Dermis blood vessel endothelial cell (primary cell): ENCODE results near the gene EPO. TPM values are rescaled to one million over a fixed set of nuclear protein-coding genes. Genes with fewer than 3 reads are reported as not detected.
"Not testable (repeated sequence)": the region's sequence is repeated elsewhere in the genome, so short reads cannot be mapped to it uniquely, and the experiment has no call there.

ENCODE experiments used
- DNase-seq: peaks from one replicate; pipeline ENCODE4 v3.0.0; 2010
- total RNA-seq: library from RNA; depleted of rRNA; stranded (reverse); fragments of >200 nt; gene quantifications from 2 replicates; pipeline ENCODE4 v1.2.3, GENCODE V29; 2014

EPO gene
- total RNA-seq, 1 donor from 2014 or later = not detected

DNA sequence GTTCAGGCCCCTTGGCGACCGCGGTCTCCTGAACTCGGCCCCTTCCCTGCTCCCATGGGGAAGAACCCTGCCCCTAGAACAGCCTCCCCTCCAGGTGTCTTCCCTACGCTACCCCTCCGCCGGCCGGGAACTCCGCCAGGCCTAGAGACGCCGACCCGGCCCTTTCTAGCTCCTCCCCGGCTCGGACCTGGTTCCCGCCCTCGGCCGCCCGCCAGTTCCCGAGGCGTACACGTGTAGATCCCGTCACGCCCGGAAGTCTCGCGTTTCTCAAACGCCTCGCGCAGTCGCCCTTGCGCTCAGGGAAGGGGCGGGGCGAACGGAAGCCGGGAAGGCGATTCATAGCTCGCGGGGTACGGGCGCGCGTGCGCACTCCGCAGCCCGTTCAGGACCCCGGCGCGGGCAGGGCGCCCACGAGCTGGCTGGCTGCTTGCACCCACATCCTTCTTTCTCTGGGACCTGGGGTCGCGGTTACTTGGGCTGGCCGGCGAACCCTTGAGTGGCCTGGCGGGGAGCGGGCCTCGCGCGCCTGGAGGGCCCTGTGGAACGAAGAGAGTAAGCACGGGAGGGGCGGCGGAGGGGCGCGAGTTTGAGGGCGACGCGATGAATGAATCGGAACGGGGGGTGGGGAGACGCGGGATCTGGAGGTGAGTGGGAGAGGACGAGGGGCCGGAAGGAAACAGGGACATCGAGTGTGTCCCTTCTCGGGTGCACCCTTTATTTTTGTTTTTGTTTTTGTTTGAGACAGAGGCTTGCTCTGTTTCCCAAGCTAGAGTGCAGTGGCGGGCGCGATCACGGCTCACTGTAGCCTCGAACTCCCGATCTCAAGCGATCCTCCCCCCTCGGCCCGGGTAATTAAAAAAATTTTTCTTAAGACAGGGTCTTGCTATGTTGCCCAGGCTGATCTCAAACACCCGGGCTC lies 14.3 kb upstream of the EPO start, which contains the start of gene POP7:
POP7 (plus strand) TSS at position 369 of the 919 bp plus-strand sequence. CDS start 710 bp downstream, outside the sequence.
- DNase-seq = peak; percentile 99

DNA sequence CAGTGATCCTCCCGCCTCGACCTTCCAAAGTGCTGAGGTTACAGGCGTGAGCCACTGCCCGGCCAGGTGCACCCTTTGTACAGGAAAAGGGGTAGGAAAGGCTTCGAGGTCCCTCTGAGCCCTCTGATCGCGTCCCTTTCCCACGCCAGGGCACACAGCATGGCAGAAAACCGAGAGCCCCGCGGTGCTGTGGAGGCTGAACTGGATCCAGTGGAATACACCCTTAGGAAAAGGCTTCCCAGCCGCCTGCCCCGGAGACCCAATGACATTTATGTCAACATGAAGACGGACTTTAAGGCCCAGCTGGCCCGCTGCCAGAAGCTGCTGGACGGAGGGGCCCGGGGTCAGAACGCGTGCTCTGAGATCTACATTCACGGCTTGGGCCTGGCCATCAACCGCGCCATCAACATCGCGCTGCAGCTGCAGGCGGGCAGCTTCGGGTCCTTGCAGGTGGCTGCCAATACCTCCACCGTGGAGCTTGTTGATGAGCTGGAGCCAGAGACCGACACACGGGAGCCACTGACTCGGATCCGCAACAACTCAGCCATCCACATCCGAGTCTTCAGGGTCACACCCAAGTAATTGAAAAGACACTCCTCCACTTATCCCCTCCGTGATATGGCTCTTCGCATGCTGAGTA lies 13.5 kb upstream of the EPO start:
- DNase-seq = peak; percentile 23

DNA sequence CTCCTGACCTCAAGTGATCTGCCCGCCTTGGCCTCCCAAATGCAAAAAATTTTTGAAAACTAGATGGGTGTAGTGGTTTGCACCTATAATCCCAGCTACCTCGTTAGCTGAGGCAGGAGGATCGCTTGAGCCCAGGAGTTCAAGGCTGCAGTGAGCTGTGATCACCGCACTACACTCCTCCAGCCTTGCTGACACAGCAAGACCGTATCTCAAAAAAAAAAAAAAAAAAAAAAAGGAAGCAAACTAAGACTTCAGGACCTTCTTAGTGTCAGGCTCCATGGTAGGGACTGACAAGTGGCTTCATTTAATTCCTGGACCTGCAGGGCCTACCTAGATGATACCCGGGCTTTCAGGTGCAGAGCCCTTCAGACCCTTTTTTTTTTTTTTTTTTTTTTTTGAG lies 11.9 kb upstream of the EPO start:
- DNase-seq = no peak

DNA sequence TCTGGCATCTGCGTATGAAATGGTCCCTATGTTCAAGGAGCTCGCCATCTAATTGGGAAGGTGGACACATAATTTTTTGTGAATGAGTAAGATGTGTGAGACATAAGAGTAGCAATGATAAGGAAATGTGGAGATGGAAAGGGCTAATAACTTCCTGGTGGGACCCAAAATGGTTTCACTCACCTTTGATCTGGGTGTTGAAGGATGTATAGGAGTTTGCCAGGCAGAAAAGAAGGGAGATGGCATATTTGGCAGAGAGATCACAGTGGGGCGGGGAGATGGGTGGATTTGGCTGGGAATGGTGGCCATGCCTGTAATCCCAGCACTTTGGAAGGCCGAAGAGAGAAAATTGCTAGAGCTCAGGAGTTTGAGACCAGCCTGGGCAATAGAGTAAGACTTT lies 9.8 kb upstream of the EPO start:
- no peak for DNase-seq

DNA sequence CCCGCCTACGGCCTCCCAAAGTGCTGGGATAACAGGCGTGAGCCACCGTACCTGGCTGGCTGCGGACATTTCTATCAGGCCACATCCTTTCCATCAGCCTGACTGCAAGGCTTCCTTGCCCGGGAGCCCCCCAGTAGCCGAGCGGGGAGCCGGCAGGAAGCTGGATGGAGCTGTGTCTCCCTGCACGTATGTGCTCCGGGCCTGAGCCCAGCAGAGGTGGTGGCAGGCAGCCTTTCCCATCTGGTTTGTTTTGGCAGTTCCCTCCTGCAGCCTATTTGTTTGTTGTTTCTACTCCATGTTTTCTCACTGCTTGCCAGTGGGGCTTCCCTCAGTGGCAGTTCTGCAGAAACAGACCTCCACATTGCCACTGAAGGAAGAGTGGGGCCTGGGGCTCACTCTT lies 8.9 kb upstream of the EPO start:
- DNase-seq = no peak

DNA sequence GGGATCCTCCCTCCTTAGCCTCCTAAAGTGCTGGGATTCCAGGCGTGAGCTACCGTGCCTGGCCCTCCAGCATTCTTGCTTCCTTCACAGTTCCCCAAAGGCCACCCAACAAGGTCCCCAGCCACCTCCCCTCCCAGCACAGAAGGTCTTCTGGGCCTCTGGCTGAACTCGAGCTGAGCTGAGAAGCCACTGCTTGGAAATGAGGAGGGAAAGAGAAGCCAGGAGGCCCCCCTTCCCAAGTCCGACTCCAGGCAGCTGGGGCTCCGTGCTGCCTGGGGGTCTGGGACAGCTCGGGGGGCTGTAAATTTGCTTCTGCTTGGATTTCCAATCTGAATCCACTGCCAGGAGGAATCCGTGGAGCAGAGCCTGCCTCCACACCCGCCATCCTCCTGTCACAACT lies 5.5 kb upstream of the EPO start:
- DNase-seq = no peak

DNA sequence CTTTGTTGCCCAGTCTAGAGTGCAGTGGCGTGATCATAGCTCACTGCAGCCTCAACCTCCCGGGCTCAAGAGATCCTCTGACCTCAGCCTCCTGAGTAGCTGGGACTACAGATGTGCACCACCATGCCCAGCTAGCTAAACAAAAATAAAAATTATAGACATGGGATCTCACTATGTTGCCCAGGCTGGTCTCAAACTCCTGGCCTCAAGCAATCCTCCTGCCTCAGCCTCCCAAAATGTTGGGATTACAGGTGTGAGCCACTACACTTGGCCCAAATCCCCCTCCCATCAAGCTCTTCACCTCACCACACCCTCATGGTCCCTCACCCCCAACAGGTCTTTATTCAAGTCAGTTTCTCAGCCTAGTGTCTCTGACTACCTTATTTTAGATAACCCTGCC lies 3.2 kb upstream of the EPO start:
- DNase-seq = not testable (repeated sequence)

DNA sequence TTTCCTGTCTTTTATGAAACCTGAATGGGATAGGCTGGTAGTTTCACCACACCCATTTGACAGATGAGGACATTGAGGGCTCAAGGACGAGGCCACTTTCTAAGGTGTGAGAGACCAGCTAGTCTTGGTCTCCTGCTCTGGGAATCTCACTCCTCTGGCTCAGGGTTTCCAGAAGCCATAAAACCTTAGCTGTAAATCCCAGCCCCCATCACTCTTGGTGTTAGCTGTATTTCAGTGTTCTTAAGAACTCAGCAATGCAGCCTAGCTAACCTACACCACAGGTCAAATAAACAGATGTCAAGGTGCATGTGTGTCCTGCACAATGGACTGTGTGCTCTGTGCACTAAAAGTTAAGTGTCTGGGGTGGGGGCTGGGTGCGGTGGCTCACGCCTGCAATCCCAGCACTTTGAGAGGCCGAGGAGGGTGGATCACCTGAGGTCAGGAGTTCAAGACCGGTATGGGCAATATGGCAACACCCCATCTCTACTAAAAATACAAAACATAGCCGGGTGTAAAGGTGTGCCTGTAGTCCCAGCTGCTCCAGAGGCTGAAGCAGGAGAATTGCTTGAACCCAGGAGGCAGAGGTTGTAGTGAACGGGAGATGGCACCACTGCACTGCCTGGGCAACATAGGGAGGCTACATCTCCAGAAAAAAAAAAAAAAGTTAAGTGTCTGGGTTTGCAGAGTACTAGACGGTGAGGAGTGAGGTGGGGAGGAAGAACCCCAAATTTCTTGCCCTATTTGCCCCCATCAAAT lies 567 bp upstream of the EPO start:
- DNase-seq = peak; percentile 14

DNA sequence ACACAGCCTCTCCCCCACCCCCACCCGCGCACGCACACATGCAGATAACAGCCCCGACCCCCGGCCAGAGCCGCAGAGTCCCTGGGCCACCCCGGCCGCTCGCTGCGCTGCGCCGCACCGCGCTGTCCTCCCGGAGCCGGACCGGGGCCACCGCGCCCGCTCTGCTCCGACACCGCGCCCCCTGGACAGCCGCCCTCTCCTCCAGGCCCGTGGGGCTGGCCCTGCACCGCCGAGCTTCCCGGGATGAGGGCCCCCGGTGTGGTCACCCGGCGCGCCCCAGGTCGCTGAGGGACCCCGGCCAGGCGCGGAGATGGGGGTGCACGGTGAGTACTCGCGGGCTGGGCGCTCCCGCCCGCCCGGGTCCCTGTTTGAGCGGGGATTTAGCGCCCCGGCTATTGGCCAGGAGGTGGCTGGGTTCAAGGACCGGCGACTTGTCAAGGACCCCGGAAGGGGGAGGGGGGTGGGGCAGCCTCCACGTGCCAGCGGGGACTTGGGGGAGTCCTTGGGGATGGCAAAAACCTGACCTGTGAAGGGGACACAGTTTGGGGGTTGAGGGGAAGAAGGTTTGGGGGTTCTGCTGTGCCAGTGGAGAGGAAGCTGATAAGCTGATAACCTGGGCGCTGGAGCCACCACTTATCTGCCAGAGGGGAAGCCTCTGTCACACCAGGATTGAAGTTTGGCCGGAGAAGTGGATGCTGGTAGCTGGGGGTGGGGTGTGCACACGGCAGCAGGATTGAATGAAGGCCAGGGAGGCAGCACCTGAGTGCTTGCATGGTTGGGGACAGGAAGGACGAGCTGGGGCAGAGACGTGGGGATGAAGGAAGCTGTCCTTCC lies 620 bp downstream of the EPO start:
- no peak for DNase-seq

DNA sequence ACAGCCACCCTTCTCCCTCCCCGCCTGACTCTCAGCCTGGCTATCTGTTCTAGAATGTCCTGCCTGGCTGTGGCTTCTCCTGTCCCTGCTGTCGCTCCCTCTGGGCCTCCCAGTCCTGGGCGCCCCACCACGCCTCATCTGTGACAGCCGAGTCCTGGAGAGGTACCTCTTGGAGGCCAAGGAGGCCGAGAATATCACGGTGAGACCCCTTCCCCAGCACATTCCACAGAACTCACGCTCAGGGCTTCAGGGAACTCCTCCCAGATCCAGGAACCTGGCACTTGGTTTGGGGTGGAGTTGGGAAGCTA lies 1.2 kb downstream of the EPO start:
- DNase-seq = no peak

DNA sequence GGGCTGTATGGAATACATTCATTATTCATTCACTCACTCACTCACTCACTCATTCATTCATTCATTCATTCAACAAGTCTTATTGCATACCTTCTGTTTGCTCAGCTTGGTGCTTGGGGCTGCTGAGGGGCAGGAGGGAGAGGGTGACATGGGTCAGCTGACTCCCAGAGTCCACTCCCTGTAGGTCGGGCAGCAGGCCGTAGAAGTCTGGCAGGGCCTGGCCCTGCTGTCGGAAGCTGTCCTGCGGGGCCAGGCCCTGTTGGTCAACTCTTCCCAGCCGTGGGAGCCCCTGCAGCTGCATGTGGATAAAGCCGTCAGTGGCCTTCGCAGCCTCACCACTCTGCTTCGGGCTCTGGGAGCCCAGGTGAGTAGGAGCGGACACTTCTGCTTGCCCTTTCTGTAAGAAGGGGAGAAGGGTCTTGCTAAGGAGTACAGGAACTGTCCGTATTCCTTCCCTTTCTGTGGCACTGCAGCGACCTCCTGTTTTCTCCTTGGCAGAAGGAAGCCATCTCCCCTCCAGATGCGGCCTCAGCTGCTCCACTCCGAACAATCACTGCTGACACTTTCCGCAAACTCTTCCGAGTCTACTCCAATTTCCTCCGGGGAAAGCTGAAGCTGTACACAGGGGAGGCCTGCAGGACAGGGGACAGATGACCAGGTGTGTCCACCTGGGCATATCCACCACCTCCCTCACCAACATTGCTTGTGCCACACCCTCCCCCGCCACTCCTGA lies 2.4 kb downstream of the EPO start:
- DNase-seq = no peak

DNA sequence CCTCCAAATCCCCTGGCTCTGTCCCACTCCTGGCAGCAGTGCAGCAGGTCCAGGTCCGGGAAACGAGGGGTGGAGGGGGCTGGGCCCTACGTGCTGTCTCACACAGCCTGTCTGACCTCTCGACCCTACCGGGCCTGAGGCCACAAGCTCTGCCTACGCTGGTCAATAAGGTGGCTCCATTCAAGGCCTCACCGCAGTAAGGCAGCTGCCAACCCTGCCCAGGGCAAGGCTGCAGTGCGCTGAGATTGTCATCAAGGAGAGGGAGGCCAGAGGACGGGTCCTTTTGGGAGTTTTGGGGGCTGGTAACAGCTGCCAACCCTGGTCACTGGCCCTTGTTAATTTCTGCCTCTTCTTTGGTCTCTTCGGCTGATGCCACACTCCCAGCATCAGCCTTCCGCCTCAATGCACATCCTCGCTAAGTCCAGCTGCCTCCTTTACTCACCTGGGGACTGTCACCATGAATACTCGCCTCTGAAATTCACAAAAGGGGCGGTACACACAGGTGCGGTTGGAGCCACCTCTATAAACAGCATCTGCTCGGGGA lies 3.5 kb downstream of the EPO start:
- DNase-seq = no peak

DNA sequence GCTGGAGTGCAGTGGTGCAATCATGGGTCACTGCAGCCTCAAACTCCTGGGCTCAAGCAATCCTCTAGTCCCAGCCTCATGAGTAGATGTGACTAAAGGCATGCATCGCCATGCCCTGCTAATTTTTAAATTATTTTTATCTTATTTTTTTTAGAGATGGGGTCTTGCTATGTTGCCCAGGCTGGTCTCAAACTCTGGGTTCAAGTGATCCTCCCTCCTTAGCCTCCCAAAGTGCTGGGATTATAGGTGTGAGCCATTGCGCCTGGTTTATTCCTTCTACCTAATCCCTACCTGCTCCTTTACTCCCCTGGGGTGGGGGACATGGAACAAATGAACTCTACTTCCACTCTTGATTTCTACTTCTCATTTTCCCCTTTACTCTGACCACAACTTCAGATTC lies 4.1 kb downstream of the EPO start:
- not testable (repeated sequence) for DNase-seq

DNA sequence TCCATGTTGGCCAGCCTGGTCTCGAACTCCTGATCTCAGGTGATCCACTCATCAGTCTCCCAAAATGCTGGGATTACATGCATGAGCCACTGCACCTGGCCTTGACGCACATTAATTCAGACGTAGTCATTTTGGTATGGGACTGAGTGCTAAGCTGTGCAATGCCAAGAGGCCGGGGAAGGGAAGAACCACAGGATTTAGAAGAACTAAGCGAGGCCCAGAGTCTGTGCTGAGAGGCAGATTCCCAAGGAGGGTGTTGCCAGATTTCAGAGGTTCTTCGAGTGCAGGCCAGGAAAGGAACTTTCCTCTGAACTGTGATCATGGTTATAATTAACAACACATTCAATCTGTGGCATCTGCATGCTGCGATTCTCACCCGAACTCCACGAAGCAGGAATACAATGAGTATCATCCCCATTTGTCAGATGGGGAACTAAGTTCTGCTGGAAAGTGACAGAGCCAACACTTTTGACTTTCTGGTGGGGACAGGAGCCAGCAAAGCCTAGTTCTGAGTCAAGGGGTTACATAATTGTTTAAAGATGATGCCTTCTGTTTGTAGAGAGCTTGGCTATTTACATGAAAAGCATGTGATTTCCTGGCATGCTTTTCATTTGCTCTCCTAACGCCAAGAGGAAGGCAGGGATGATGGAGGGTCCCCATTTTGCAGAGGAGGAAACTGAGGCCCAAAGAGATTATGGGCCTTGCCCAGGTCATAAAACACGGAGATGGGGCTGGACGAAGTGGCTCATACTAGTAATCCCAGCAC lies 6.9 kb downstream of the EPO start:
- DNase-seq = no peak

DNA sequence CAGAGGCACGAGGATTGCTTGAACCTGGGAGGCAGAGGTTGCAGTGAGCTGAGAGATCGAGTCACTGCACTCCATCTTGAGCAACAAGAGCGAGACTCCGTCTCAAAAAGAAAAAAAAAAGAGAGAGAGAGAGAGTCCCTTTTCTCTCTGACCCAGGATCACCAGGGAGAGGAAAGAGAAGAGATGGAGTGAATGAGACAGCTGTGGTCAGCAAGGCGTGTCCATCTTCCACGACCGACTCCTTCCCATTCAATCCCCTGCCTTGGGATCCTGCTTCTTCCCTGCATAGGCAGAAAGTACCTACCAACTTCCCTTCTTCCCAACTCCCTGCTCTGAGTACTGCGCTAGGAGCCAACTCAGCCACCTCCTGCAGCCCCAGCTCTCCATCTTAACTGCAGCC lies 7.9 kb downstream of the EPO start:
- no peak for DNase-seq

DNA sequence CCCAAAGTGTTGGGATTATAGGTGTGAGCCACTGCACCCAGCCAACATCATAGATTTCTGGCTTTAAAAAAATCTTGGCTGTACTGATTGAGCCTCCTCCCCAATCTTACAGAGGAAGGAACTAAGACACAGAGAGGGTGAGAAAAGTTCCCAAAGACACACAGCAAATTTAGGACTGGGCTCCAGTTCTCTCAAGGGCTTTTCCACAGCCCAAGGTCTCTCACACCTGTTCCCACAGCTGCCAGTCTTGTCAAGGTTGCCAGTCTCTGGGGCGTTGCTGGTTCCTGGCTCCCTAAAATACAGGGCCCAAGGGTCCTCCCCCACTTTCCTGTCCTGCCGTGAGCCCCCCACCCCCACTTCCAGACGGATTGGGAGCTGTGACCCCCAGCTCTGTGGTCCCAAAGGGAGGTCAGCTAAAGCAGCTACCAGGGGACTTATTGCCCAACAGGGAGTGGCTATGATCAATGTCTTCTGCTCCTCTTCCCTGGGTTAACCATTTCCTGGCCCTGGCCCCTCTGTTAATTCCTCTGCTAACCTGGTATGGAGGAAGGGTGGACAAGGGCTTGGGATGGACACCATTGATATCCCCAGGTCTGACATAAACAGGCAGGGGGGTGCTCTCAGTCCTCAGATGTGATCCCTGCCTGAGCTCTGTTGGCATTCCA lies 10.0 kb downstream of the EPO start:
- no peak for DNase-seq

DNA sequence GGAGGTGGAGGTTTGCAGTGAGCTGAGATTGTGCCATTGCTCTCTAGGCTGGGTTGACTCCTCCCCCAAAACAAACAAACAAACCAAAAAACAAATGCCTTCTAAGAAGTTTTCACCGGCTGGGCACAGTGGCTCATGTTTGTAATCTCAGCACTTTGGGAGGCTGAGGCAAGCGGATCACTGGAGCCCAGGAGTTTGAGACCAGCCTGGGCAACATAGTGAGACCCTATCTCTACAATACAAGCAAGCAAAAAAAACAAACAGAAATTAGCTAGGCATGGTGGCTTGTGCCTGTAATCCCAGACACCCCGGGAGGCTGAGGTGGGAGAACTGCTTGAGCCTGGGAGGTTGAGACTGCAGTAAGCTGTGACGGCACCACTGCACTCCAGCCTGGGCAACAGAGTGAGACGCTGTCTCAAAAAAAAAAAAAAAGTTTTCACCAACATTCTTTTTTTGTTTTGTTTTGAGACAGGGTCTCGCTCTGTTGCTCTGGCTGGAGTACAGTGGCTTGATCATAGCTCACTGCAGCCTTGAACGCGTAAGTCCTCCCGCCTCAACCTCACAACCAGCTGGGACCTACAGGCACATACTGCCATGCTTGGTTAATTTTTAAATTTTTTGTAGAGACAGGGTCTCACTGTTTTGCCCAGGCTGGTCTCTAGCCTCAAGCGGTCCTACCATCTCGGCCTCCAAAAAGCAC lies 11.8 kb downstream of the EPO start:
- no peak for DNase-seq

DNA sequence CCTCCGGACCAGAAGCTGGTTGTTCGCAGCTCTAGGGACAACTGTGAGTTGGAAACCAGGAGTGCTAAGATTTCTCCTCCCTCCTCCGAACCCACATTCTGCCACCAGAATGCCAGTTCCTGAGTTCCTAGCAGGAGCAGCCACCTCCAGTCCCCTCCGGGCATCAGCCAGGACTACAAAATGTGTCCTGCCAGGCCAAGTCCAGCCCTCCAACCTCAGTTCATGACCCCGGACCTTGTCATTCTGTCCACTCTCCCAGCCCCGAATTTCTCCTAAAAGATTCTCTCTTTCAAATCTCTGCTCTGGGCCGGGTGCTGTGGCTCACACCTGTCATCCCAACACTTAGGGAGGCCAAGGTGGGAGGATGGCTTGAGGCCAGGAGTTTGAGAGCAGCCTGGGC lies 15.5 kb downstream of the EPO start:
- DNase-seq = no peak

DNA sequence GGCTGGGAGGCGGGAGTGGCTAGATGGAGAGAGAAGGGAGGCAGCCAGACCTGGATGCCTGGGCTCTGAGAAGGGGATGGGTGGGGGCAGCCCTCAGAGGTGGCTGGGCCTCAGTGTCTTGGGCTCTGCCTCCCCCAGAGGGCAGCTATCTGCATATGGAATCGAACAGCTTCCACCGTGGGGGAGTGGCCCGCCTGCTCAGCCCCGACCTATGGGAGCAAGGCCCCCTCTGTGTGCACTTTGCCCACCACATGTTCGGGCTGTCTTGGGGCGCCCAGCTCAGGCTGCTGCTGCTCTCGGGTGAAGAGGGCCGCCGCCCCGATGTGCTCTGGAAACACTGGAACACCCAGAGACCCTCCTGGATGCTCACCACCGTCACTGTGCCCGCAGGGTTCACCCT lies 16.4 kb downstream of the EPO start:
- no peak for DNase-seq

DNA sequence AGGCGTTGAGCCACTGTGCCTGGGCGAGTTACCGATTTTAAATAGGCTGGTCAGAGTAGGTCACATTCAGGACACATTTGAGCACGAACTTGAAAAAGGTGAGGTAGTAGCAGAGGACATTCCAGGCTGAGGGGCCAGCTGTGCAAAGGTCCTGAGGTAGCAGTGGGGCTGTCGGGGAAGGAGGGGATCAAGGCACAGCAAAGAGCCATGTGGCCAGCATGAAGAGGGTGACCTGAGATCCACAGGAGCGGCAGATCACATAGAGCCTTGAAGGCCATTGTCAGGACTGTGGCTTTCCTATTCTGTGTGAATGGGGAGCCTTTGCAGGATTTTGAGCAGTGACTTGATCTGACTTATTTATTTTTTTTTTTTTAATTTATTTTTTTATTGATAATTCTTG lies 19.7 kb downstream of the EPO start:
- DNase-seq = no peak
